ENCODE results near the gene SPTLC3. TPM values are rescaled to one million over a fixed set of nuclear protein-coding genes. Genes with fewer than 3 reads are reported as not detected.

The SPTLC3 gene
- total and polyA plus RNA-seq, 7 donors, result 0.92 to 8.4 (median 4.6) TPM

DNA sequence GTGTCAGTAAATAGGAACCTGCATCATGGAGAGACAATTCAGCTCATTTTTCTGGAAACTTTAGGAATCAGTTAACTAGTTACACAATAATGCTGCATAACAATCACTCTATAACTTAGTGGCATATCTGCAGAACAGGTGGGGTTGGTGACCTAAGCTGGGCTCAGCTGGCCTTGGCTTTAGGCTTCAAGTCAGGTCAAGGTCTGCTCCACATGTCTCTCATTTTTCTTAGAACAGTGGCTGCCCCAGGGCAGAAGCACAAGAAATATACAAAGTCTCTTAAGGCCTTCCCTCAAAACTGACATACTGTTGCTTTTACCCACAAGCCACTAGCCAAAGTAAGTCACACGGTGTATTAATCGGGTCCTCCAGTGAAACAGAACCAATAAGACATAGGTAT is 198.2 kb downstream of the SPTLC3 start:
- Histone ChIP-seq H3K36me3 (no peaks in the 10 kb centered on the region), H3K27ac (no peak overlapping the region), H3K9me3 (no peaks in the 10 kb centered on the region), H3K4me1 (no peaks in the 10 kb centered on the region), H3K4me3 (no peak overlapping the region), H3K27me3 (no peaks in the 10 kb centered on the region)
- intact Hi-C loops (cut with DNase I), result no loop called here
- WGBS, 2 donors, result 95% methylated on average over 2 of the region's 2 CpGs
- TF ChIP-seq EP300 (IDR thresholded peaks at IDR 0.05) (no peak), POLR2A (IDR thresholded peaks at IDR 0.05) (no peak), POLR2AphosphoS5 (IDR thresholded peaks at IDR 0.05) (no peak)
- TF ChIP-seq, protein P1, sequence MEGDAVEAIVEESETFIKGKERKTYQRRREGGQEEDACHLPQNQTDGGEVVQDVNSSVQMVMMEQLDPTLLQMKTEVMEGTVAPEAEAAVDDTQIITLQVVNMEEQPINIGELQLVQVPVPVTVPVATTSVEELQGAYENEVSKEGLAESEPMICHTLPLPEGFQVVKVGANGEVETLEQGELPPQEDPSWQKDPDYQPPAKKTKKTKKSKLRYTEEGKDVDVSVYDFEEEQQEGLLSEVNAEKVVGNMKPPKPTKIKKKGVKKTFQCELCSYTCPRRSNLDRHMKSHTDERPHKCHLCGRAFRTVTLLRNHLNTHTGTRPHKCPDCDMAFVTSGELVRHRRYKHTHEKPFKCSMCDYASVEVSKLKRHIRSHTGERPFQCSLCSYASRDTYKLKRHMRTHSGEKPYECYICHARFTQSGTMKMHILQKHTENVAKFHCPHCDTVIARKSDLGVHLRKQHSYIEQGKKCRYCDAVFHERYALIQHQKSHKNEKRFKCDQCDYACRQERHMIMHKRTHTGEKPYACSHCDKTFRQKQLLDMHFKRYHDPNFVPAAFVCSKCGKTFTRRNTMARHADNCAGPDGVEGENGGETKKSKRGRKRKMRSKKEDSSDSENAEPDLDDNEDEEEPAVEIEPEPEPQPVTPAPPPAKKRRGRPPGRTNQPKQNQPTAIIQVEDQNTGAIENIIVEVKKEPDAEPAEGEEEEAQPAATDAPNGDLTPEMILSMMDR (IDR thresholded peaks at IDR 0.05), result no peak
- DNase-seq, result no peak

DNA sequence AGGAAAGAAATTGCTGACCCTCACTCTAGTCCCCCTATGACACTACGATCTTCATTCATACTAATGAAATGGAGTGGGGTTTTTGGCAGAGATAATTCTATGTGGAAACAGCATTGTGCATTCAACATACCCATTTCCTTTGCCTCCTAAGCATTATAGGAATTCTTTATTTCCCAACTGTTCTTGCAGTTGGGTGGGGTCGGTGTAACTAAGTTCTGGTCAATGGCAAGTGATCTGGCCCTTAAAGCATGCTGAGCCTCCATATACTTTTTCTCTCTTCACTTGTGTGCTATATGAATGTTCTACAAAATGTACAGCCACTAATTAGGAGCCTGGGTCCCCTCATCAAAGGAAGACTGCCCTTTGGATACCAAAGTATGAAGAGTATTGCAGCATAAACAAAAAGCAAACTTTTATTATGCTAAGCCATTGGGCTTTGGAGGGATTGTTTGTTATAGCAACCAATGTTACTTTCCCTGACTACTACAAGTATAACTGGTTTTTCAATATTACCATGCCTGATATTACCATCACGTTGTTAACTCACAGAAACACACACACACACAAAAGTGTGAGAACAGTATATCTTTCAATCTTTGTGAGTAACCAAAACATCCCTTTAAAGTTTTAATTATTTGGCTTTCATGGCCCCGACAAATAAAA is 203.3 kb downstream of the SPTLC3 start:
- no peak overlapping the region for H3K4me3 ChIP-seq

DNA sequence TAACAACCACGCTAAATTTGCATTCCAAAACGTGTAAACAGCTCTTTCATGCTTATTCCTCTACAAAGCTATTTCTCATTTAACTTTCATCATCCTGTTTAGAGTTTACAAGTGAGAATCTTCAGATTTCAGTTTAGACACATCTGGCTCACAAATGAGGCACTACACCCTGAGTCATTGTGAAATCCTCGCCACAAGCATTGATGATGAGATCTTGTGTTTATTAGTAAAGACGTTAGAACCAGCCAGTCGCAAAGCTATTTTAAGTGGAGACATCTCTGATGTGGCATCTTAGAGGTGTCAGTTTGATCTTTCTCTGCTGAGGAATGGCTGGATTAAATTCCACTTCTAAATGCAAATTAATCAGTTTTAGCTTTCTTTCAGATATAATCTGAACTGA is 204.0 kb downstream of the SPTLC3 start:
- Histone ChIP-seq H3K9me3 (no peaks in the 10 kb centered on the region), H3K27ac (no peak overlapping the region), H3K4me3 (no peak overlapping the region), H3K36me3 (no peaks in the 10 kb centered on the region), H3K4me1 (no peaks in the 10 kb centered on the region), H3K27me3 (peaks cover 0 to 5% (median 5%) of the 10 kb centered on the region in 3 donors)
- DNase-seq, result no peak
- intact Hi-C loops (cut with DNase I), result loop anchor here (10.0 kb wide), 1 partner anchor 58 kb away; no protein-coding TSS in a partner anchor
- 58 to 78% methylated on average over 5 of the region's 5 CpGs for WGBS, 2 donors
- TF ChIP-seq EP300 (IDR thresholded peaks at IDR 0.05) (no peak), POLR2A (IDR thresholded peaks at IDR 0.05) (no peak), POLR2AphosphoS5 (IDR thresholded peaks at IDR 0.05) (no peak)
- TF ChIP-seq, protein P1 (IDR thresholded peaks at IDR 0.05), result no peak

More for the DNA sequence above, 203.3 kb downstream of the SPTLC3 start:
- H3K9me3 ChIP-seq, result no peaks in the 10 kb centered on the region
- H3K27me3 ChIP-seq, result peaks cover 0 to 5% (median 2%) of the 10 kb centered on the region in 3 donors
- no peak overlapping the region for H3K27ac ChIP-seq
- no peaks in the 10 kb centered on the region for H3K4me1 ChIP-seq
- DNase-seq, result no peak
- intact Hi-C loops (cut with DNase I), result loop anchor here (10.0 kb wide), 1 partner anchor 57 kb away; no protein-coding TSS in a partner anchor
- H3K36me3 ChIP-seq, result no peaks in the 10 kb centered on the region
- WGBS, 2 donors, result 47 to 66% methylated on average over 4 of the region's 4 CpGs
- TF ChIP-seq, protein P1 (IDR thresholded peaks at IDR 0.05), result no peak
- TF ChIP-seq EP300 (IDR thresholded peaks at IDR 0.05), result no peak
- TF ChIP-seq POLR2AphosphoS5 (IDR thresholded peaks at IDR 0.05), result no peak
- no peak for TF ChIP-seq POLR2A (IDR thresholded peaks at IDR 0.05)

DNA sequence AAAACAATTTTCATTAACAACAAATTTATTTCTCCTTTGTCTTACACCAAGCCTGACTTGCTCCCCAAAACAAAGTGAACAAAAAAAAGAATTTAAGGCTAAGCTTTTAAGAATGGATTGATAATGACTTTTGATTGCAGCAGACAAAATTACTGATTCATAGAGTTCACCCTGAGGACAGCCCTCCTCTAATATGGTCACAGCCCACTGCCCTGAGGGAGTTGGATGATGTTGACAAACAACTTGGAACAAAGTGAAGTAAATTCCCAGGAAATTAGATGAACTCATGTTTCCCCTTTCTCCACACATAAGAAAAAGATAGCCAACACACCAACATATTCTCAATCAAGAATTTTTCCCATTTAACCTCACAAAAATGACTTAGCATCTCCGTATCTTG is 204.6 kb downstream of the SPTLC3 start:
- H3K36me3 ChIP-seq, result no peaks in the 10 kb centered on the region
- no peak overlapping the region for H3K4me3 ChIP-seq
- no peak for DNase-seq
- H3K9me3 ChIP-seq, result no peaks in the 10 kb centered on the region
- no peak overlapping the region for H3K27ac ChIP-seq
- 95 to 96% methylated on average over 1 of the region's 1 CpG for whole genome bisulfite sequencing, 2 donors
- H3K27me3 ChIP-seq, result peaks cover 0 to 10% (median 8%) of the 10 kb centered on the region in 3 donors
- intact Hi-C loops (cut with DNase I), result loop anchor here (10.0 kb wide), 1 partner anchor 59 kb away; no protein-coding TSS in a partner anchor
- no peaks in the 10 kb centered on the region for H3K4me1 ChIP-seq
- TF ChIP-seq, protein P1 (IDR thresholded peaks at IDR 0.05), result no peak
- no peak for TF ChIP-seq POLR2A (IDR thresholded peaks at IDR 0.05)
- no peak for TF ChIP-seq POLR2AphosphoS5 (IDR thresholded peaks at IDR 0.05)
- no peak for TF ChIP-seq EP300 (IDR thresholded peaks at IDR 0.05)

All from sigmoid colon (tissue), 7 donors.